ENCODE data around the gene SULT2B1. TPM values are rescaled to one million over a fixed set of nuclear protein-coding genes. Genes with fewer than 3 reads are reported as not detected.

Gene SULT2B1
- total and polyA plus RNA-seq, 4 donors: 0.14 to 0.24 TPM; not detected in 2

GRCh38 chr19:48645620-48646000, 93.6 kb downstream of the SULT2B1 start:
- H3K27me3 ChIP-seq (ENCODE audit: control insufficient read depth in 4 of 4, insufficient read depth in 4 of 4, low read length in 3 of 4): no peaks in the 10 kb centered on the region
- 1% methylated on average over 6 of the region's 6 CpGs for WGBS
- no peak for DNase-seq (ENCODE audit: low spot score)
- TF ChIP-seq TAF1 (conservative IDR thresholded peaks at IDR 0.05): no peak
- no peak for TF ChIP-seq HNF4A (conservative IDR thresholded peaks at IDR 0.05)
- TF ChIP-seq YY1 (IDR thresholded peaks at IDR 0.05): no peak
- no peak for TF ChIP-seq RAD21 (IDR thresholded peaks at IDR 0.05)
- TF ChIP-seq NR2F2 (IDR thresholded peaks at IDR 0.05): no peak
- no peak for TF ChIP-seq FOXA2 (IDR thresholded peaks at IDR 0.05)
- no peak for TF ChIP-seq EGR1 (IDR thresholded peaks at IDR 0.05; ENCODE audit: low read depth in 2 of 2)
- no peak for TF ChIP-seq SP1 (IDR thresholded peaks at IDR 0.05)
- no peak for TF ChIP-seq FOXA1 (IDR thresholded peaks at IDR 0.05)
- H3K27ac ChIP-seq (ENCODE audit: low read depth in 1 of 2, low read length in 2 of 2): peak overlapping the region; percentile 64 to 82
- H3K4me1 ChIP-seq (ENCODE audit: control insufficient read depth in 4 of 4, insufficient read depth in 4 of 4, low read length in 3 of 4): peaks cover 2 to 21% (median 12%) of the 10 kb centered on the region in 4 donors
- no peaks in the 10 kb centered on the region for H3K9me3 ChIP-seq (ENCODE audit: control insufficient read depth in 4 of 4, low read length in 3 of 4)
- peak overlapping the region; percentile 32 to 34 for H3K9ac ChIP-seq (ENCODE audit: low read depth in 1 of 2, low read length in 2 of 2)
- no peak overlapping the region for H3K4me3 ChIP-seq (ENCODE audit: low read depth in 1 of 3, low read length in 3 of 3)
- no peaks in the 10 kb centered on the region for H3K36me3 ChIP-seq (ENCODE audit: control insufficient read depth in 4 of 4, insufficient read depth in 3 of 4, low read depth in 1 of 4, low read length in 3 of 4)

DNA sequence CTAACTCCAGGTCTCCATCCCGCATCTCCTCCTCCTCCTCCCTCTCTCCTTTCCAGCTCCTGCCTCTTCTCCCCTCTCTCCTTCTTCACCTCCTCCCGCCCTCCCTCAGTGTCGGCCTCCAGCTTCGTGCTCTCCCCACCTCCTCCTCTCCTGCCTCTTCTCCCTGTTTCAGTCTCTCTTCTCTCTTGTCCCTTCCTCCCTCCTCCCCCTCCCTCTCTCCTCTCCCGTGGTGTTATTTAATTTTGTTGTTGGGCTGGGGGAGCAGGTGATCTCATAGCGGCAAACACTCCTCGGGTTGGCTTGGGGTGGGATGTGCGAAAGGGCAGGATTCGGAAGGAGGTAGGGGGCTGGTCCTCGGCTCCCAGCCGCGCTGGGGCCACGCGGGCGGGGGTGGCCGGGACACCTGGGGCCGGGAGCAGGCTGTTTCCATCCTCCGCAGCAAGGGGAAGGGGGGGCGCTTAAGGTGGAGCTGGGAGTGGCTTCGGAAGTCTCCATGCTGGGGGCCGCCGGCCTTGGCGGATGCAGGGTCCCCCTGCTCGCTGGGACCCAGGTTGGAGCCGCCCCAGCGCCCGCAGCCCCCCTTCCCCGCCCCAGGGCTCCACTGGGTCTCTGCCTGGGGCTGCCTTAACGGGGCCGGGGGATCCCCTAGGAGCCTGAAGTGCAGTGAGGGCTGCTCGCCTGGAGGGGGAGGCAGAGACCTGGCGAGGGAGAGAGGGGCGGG, 94.2 kb downstream of the SULT2B1 start, which contains the start of gene CA11:
CA11 (minus strand) TSS at position 187 of the 721 bp plus-strand sequence. CDS start 555 bp downstream, outside the sequence.
- no peaks in the 10 kb centered on the region for H3K9me3 ChIP-seq (ENCODE audit: control insufficient read depth in 4 of 4, low read length in 3 of 4)
- no peaks in the 10 kb centered on the region for H3K27me3 ChIP-seq (ENCODE audit: control insufficient read depth in 4 of 4, insufficient read depth in 4 of 4, low read length in 3 of 4)
- DNase-seq (ENCODE audit: low spot score): peak; percentile 78
- peaks cover 2 to 21% (median 11%) of the 10 kb centered on the region in 4 donors for H3K4me1 ChIP-seq (ENCODE audit: control insufficient read depth in 4 of 4, insufficient read depth in 4 of 4, low read length in 3 of 4)
- no peak for TF ChIP-seq ATF3 (IDR thresholded peaks at IDR 0.05)
- TF ChIP-seq, protein P1, sequence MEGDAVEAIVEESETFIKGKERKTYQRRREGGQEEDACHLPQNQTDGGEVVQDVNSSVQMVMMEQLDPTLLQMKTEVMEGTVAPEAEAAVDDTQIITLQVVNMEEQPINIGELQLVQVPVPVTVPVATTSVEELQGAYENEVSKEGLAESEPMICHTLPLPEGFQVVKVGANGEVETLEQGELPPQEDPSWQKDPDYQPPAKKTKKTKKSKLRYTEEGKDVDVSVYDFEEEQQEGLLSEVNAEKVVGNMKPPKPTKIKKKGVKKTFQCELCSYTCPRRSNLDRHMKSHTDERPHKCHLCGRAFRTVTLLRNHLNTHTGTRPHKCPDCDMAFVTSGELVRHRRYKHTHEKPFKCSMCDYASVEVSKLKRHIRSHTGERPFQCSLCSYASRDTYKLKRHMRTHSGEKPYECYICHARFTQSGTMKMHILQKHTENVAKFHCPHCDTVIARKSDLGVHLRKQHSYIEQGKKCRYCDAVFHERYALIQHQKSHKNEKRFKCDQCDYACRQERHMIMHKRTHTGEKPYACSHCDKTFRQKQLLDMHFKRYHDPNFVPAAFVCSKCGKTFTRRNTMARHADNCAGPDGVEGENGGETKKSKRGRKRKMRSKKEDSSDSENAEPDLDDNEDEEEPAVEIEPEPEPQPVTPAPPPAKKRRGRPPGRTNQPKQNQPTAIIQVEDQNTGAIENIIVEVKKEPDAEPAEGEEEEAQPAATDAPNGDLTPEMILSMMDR (IDR thresholded peaks at IDR 0.05; ENCODE audit: low read depth, low read length, missing input control): peak; percentile 70
- no peak for TF ChIP-seq YY1 (IDR thresholded peaks at IDR 0.05)
- no peak for TF ChIP-seq JUND (IDR thresholded peaks at IDR 0.05)
- TF ChIP-seq FOXA1 (IDR thresholded peaks at IDR 0.05): no peak
- TF ChIP-seq NR2F2 (IDR thresholded peaks at IDR 0.05): no peak
- TF ChIP-seq GABPA (IDR thresholded peaks at IDR 0.05 in 1 of 2, conservative IDR thresholded peaks at IDR 0.05 in 1 of 2): no peak
- TF ChIP-seq RAD21 (IDR thresholded peaks at IDR 0.05): peak; percentile 83 to 87
- no peak for TF ChIP-seq TAF1 (conservative IDR thresholded peaks at IDR 0.05)
- no peak for TF ChIP-seq FOXA2 (IDR thresholded peaks at IDR 0.05)
- no peak for TF ChIP-seq EGR1 (IDR thresholded peaks at IDR 0.05; ENCODE audit: low read depth in 2 of 2)
- TF ChIP-seq, protein P2, sequence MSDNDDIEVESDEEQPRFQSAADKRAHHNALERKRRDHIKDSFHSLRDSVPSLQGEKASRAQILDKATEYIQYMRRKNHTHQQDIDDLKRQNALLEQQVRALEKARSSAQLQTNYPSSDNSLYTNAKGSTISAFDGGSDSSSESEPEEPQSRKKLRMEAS (IDR thresholded peaks at IDR 0.05): no peak
- peak within 1 kb of the TSS; percentile 64 to 82 for H3K27ac ChIP-seq (ENCODE audit: low read depth in 1 of 2, low read length in 2 of 2)
- H3K36me3 ChIP-seq (ENCODE audit: control insufficient read depth in 4 of 4, insufficient read depth in 3 of 4, low read depth in 1 of 4, low read length in 3 of 4): no peaks in the 10 kb centered on the region
- peak within 1 kb of the TSS; percentile 32 to 34 for H3K9ac ChIP-seq (ENCODE audit: low read depth in 1 of 2, low read length in 2 of 2)
- 2% methylated on average over 33 of the region's 33 CpGs for WGBS
- peak within 1 kb of the TSS; percentile 8 to 35 (median 11) for H3K4me3 ChIP-seq (ENCODE audit: low read depth in 1 of 3, low read length in 3 of 3)

- Histone ChIP-seq H3K36me3 (ENCODE audit: control insufficient read depth in 4 of 4, insufficient read depth in 3 of 4, low read depth in 1 of 4, low read length in 3 of 4) (no peaks in the 10 kb centered on the region), H3K9ac (ENCODE audit: low read depth in 1 of 2, low read length in 2 of 2) (no peak overlapping the region), H3K27me3 (ENCODE audit: control insufficient read depth in 4 of 4, insufficient read depth in 4 of 4, low read length in 3 of 4) (no peaks in the 10 kb centered on the region), H3K4me1 (ENCODE audit: control insufficient read depth in 4 of 4, insufficient read depth in 4 of 4, low read length in 3 of 4) (peaks cover 2 to 21% (median 10%) of the 10 kb centered on the region in 4 donors), H3K27ac (ENCODE audit: low read depth in 1 of 2, low read length in 2 of 2) (no peak overlapping the region), H3K9me3 (ENCODE audit: control insufficient read depth in 4 of 4, low read length in 3 of 4) (no peaks in the 10 kb centered on the region), H3K4me3 (ENCODE audit: low read depth in 1 of 3, low read length in 3 of 3) (no peak overlapping the region)
- DNase-seq (ENCODE audit: low spot score): no peak
- whole genome bisulfite sequencing: 18% methylated on average over 9 of the region's 10 CpGs
- no peak for TF ChIP-seq GABPA (IDR thresholded peaks at IDR 0.05 in 1 of 2, conservative IDR thresholded peaks at IDR 0.05 in 1 of 2)
- TF ChIP-seq FOXA2 (IDR thresholded peaks at IDR 0.05): no peak
- no peak for TF ChIP-seq JUND (IDR thresholded peaks at IDR 0.05)
- TF ChIP-seq, protein P1 (IDR thresholded peaks at IDR 0.05; ENCODE audit: low read depth, low read length, missing input control): no peak
These were observed 94.8 kb downstream of the SULT2B1 start for GRCh38 chr19:48646722-48647216.

Measured in liver (tissue), 9 donors.